GM23338 (cell line): Measurements from ENCODE around the gene PRC1. TPM values are rescaled to one million over a fixed set of nuclear protein-coding genes. Genes with fewer than 3 reads are reported as not detected.

Source experiments
- ATAC-seq: fragments of 200-7000 bp; cut with Tn5 transposase; 3 replicates; pipeline ENCODE4 v1.9.1; 2020
- DNase-seq: peaks from one replicate; pipeline ENCODE4 v3.0.0-alpha.2; 2015; ENCODE audit warnings: low spot score
- H2AFZ ChIP-seq: fragments of 200-600 bp; sonication (generic); 2 replicates; pipeline ENCODE4 v1.8.0; 2016; ENCODE audit warnings: antibody characterized with exemption, mild to moderate bottlenecking, moderate library complexity
- H3F3A ChIP-seq: fragments of 200-600 bp; sonication (generic); replicated peaks from 2 replicates; pipeline ENCODE4 v1.8.0; 2017; ENCODE audit warnings: antibody characterized with exemption, mixed run types, low read depth
- H3K27ac ChIP-seq: fragments of 200-600 bp; sonication (generic); 2 replicates; pipeline ENCODE4 v1.6.1; 2016; ENCODE audit warnings: low read depth
- H3K27me3 ChIP-seq: fragments of 200-600 bp; sonication (generic); 2 replicates; pipeline ENCODE4 v1.8.0; 2016; ENCODE audit warnings: mild to moderate bottlenecking, mixed run types, moderate library complexity; ENCODE audit not compliant: insufficient read depth
- H3K36me3 ChIP-seq: fragments of 200-600 bp; sonication (generic); 2 replicates; pipeline ENCODE4 v1.8.0; 2016; ENCODE audit warnings: mild to moderate bottlenecking; ENCODE audit not compliant: insufficient read depth
- H3K4me1 ChIP-seq: fragments of 200-600 bp; sonication (generic); 2 replicates; pipeline ENCODE4 v1.8.0; 2016; ENCODE audit warnings: mild to moderate bottlenecking, moderate library complexity; ENCODE audit not compliant: insufficient read depth
- H3K4me2 ChIP-seq: fragments of 200-600 bp; sonication (generic); 2 replicates; pipeline ENCODE4 v1.7.1; 2017; ENCODE audit warnings: mixed run types
- H3K4me3 ChIP-seq: fragments of 200-600 bp; sonication (generic); 2 replicates; pipeline ENCODE4 v1.6.1; 2016; ENCODE audit warnings: mixed run types
- H3K79me2 ChIP-seq: fragments of 200-600 bp; sonication (generic); replicated peaks from 2 replicates; pipeline ENCODE4 v1.8.0; 2017; ENCODE audit warnings: mild to moderate bottlenecking; ENCODE audit not compliant: insufficient read depth
- H3K9me2 ChIP-seq: fragments of 200-600 bp; sonication (generic); 2 replicates; pipeline ENCODE4 v1.8.0; 2017; ENCODE audit not compliant: insufficient read depth
- H4K20me1 ChIP-seq: fragments of 200-600 bp; sonication (generic); replicated peaks from 2 replicates; pipeline ENCODE4 v1.8.0; 2017; ENCODE audit warnings: mild to moderate bottlenecking; ENCODE audit not compliant: insufficient read depth
- H3K27ac Mint-ChIP-seq: 2 replicates; pipeline ENCODE4 v1.8.0; 2020; ENCODE audit warnings: inconsistent platforms, mild to moderate bottlenecking, moderate library complexity, mixed read lengths
- H3K27me3 Mint-ChIP-seq: 3 replicates; pipeline ENCODE4 v1.8.0; 2022; ENCODE audit warnings: low read depth, mild to moderate bottlenecking, moderate library complexity, mixed read lengths, inconsistent platforms; ENCODE audit not compliant: insufficient read depth, poor library complexity
- H3K36me3 Mint-ChIP-seq: 3 replicates; pipeline ENCODE4 v1.8.0; 2021; ENCODE audit warnings: low read depth, mild to moderate bottlenecking, inconsistent platforms, moderate library complexity, mixed read lengths
- H3K4me1 Mint-ChIP-seq: 3 replicates; pipeline ENCODE4 v1.8.0; 2020; ENCODE audit warnings: mild to moderate bottlenecking, inconsistent platforms, mixed read lengths
- H3K4me3 Mint-ChIP-seq: 3 replicates; pipeline ENCODE4 v1.8.0; 2021; ENCODE audit warnings: moderate library complexity, mild to moderate bottlenecking, inconsistent platforms, mixed read lengths
- H3K9me3 Mint-ChIP-seq: 3 replicates; pipeline ENCODE4 v1.8.0; 2020; ENCODE audit warnings: moderate library complexity, mild to moderate bottlenecking, inconsistent platforms, mixed read lengths
- CTCF ChIP-seq, 2 experiments: fragments of 200-600 bp in 1 of 2; sonication (generic) in 1 of 2; conservative IDR thresholded peaks; 2 replicates each; pipeline versions ENCODE4 v1.5.1 to v1.6.1; 2016 to 2017; ENCODE audit warnings: antibody characterized with exemption in 2 of 2, low read depth in 2 of 2, mild to moderate bottlenecking in 2 of 2, moderate library complexity in 1 of 2
- ETS1 ChIP-seq: IDR thresholded peaks from 2 replicates; pipeline ENCODE4 v1.6.1; 2016; ENCODE audit warnings: antibody characterized with exemption
- EZH2 ChIP-seq: fragments of 200-600 bp; sonication (generic); IDR thresholded peaks from one replicate; pipeline ENCODE4 v1.8.0; 2017; ENCODE audit warnings: antibody characterized with exemption, mild to moderate bottlenecking, low read depth; ENCODE audit not compliant: unreplicated experiment
- POLR2AphosphoS5 ChIP-seq: IDR thresholded peaks from 2 replicates; pipeline ENCODE4 v1.6.1; 2016; ENCODE audit warnings: antibody characterized with exemption, low read depth
- ZNF114 ChIP-seq: fragments of 250-450 bp; sonication (Bioruptor Pico); IDR thresholded peaks from 2 replicates; pipeline ENCODE4 v1.5.0; 2020; ENCODE audit warnings: mild to moderate bottlenecking, moderate library complexity
- ZNF331 ChIP-seq: fragments of 250-450 bp; sonication (Bioruptor Pico); IDR thresholded peaks from 2 replicates; pipeline ENCODE4 v1.5.0; 2020; ENCODE audit warnings: low read depth, mild to moderate bottlenecking, moderate library complexity
- ZNF462 ChIP-seq: fragments of 250-450 bp; sonication (Bioruptor Pico); IDR thresholded peaks from 2 replicates; pipeline ENCODE4 v1.5.0; 2020; ENCODE audit warnings: mild to moderate bottlenecking, moderate library complexity
- polyA plus RNA-seq: library from polyadenylated mRNA; unstranded; fragments of >200 nt; fragmentation: Nextera tagmentation; extraction: Ambion mirVana; gene quantifications from 2 replicates; pipeline ENCODE4 v1.2.1, GENCODE V29; 2016
- total RNA-seq: library from RNA; depleted of rRNA; stranded (reverse); fragments of >200 nt; shearing (Covaris generic); gene quantifications from 2 replicates; pipeline ENCODE4 v1.2.3, GENCODE V29; 2014

PRC1 gene
- total and polyA plus RNA-seq, 2 experiments from 2014 or later, result 102 to 150 TPM

GRCh38 chr15:90989040-90989768, 5.1 kb downstream of the PRC1 start:
- H3K27me3 ChIP-seq, result no peaks in the 10 kb centered on the region
- peaks cover 21% of the 10 kb centered on the region for H3K4me1 ChIP-seq
- no peak for TF ChIP-seq ETS1
- TF ChIP-seq ZNF331 (CRISPR knock-in tag), result no peak
- TF ChIP-seq CTCF (conservative IDR thresholded peaks at IDR 0.05; ENCODE audit: low read depth in 2 of 2), result no peak
- TF ChIP-seq ZNF114 (CRISPR knock-in tag), result no peak
- TF ChIP-seq POLR2AphosphoS5, result no peak
- no peak for TF ChIP-seq ZNF462 (CRISPR knock-in tag)
- no peak for TF ChIP-seq EZH2
- no peak overlapping the region for H2AFZ ChIP-seq
- DNase-seq (no peak), ATAC-seq (no peak)
- Mint-ChIP-seq H3K4me1 (peaks cover 24% of the 10 kb centered on the region), H3K9me3 (no peaks in the 10 kb centered on the region; the same call in 2 of the 3 replicates), H3K27ac (no peak overlapping the region), H3K4me3 (no peak overlapping the region), H3K36me3 (peaks cover 11% of the 10 kb centered on the region), H3K27me3 (peaks cover 4% of the 10 kb centered on the region)
- H3K4me2 ChIP-seq, result 0 out of 2 replicates have a peak overlapping the region, but pooled peaks have one; percentile 32
- H3K79me2 ChIP-seq, result peaks cover 100% of the 10 kb centered on the region
- no peaks in the 10 kb centered on the region for H3F3A ChIP-seq
- H4K20me1 ChIP-seq, result peaks cover 65% of the 10 kb centered on the region
- no peak overlapping the region for H3K27ac ChIP-seq
- H3K36me3 ChIP-seq, result peaks cover 2% of the 10 kb centered on the region; the same call in 1 of the 2 replicates
- H3K4me3 ChIP-seq, result no peak overlapping the region
- H3K9me2 ChIP-seq, result no peaks in the 10 kb centered on the region
